HepG2 (cell line): ENCODE data around the gene THY1. TPM values are rescaled to one million over a fixed set of nuclear protein-coding genes. Genes with fewer than 3 reads are reported as not detected.

Experiments used
- ATAC-seq: fragments of 200-7000 bp; cut with Tn5 transposase; 3 replicates; pipeline ENCODE4 v1.9.1; 2020; ENCODE audit warnings: mild to moderate bottlenecking, moderate library complexity
- BruUV-seq: library from RNA; stranded (reverse); fragments of 400-500 nt; replicated peaks from 2 replicates; lab custom pipeline; 2021; lab: Mats Ljungman, UMichigan
- CTCF ChIA-PET: fragments of 300-600 bp; formaldehyde crosslinking; extraction: SDS; loops from one replicate; lab custom pipeline; 2021; ENCODE audit warnings: low total read pairs, inconsistent platforms, low intra/inter-chr PET ratio; lab: Yijun Ruan, JAX
- POLR2A ChIA-PET: fragments of 350-600 bp; sonication (Branson Sonifier 250); formaldehyde crosslinking; loops from one replicate; lab custom pipeline; 2020; ENCODE audit warnings: antibody characterized with exemption, inconsistent platforms; lab: Yijun Ruan, JAX
- DNase-seq: peaks from one replicate; pipeline ENCODE4 v3.0.0-alpha.2; 2015; ENCODE audit warnings: low spot score
- FAIRE-seq: peaks from 3 replicates; lab custom pipeline; 2011; peaks lifted over from hg19 to GRCh38; lab: Jason Lieb, UNC
- H2AFZ ChIP-seq: one replicate; pipeline ENCODE4 v1.6.1; 2011; ENCODE audit warnings: low read length, inconsistent platforms
- H3K27ac ChIP-seq: fragments of 300-600 bp; 3 replicates; pipeline ENCODE4 v1.8.0; 2011; ENCODE audit warnings: mixed run types, mild to moderate bottlenecking, mixed read lengths, low read length, inconsistent platforms; ENCODE audit not compliant: insufficient read depth; ENCODE audit errors: extremely low read length
- H3K27me3 ChIP-seq, 2 experiments: fragments of 200-600 bp in 1 of 2; 2 replicates in 1 of 2; 3 replicates in 1 of 2; pipeline versions ENCODE4 v1.6.0 to v1.8.0; 2011; ENCODE audit warnings: low read length in 2 of 2, mild to moderate bottlenecking in 2 of 2, moderate library complexity in 2 of 2, inconsistent platforms in 1 of 2; ENCODE audit not compliant: insufficient read depth in 2 of 2, control insufficient read depth in 1 of 2
- H3K36me3 ChIP-seq, 2 experiments: fragments of 200-600 bp in 1 of 2; replicated peaks in 1 of 2; 2 replicates in 1 of 2; 3 replicates in 1 of 2; pipeline versions ENCODE4 v1.5.1 to v1.8.0; 2011; ENCODE audit warnings: low read length in 2 of 2, inconsistent platforms in 1 of 2; ENCODE audit not compliant: insufficient read depth in 2 of 2, control insufficient read depth in 1 of 2
- H3K4me1 ChIP-seq: 2 replicates; pipeline ENCODE4 v1.5.1; 2012; ENCODE audit warnings: low read length, inconsistent platforms; ENCODE audit not compliant: insufficient read depth
- H3K4me2 ChIP-seq: 2 replicates; pipeline ENCODE4 v1.6.0; 2011; ENCODE audit warnings: low read depth, low read length, inconsistent platforms
- H3K4me3 ChIP-seq, 3 experiments: fragments of 200-600 bp in 1 of 3; sonication (generic), shearing (Covaris generic) in 1 of 3; replicated peaks in 1 of 3; 2 replicates each; pipeline ENCODE4 v1.5.1; 2011 to 2016; ENCODE audit warnings: low read length in 3 of 3, inconsistent platforms in 2 of 3, low read depth in 2 of 3, mild to moderate bottlenecking in 2 of 3, control low read depth in 1 of 3, mixed read lengths in 1 of 3; ENCODE audit not compliant: insufficient read depth in 1 of 3
- H3K79me2 ChIP-seq: one replicate; pipeline ENCODE4 v1.6.1; 2011; ENCODE audit warnings: low read length, inconsistent platforms; ENCODE audit not compliant: insufficient read depth
- H3K9ac ChIP-seq: 2 replicates; pipeline ENCODE4 v1.6.0; 2011; ENCODE audit warnings: mild to moderate bottlenecking, low read depth, low read length, inconsistent platforms; ENCODE audit not compliant: insufficient read depth
- H3K9me3 ChIP-seq: 2 replicates; pipeline ENCODE4 v1.5.1; 2012; ENCODE audit warnings: mild to moderate bottlenecking, low read length
- H4K20me1 ChIP-seq: 2 replicates; pipeline ENCODE4 v1.6.0; 2011; ENCODE audit warnings: inconsistent platforms, mild to moderate bottlenecking, low read length, moderate library complexity; ENCODE audit not compliant: insufficient read depth
- AHR ChIP-seq: IDR thresholded peaks from 2 replicates; pipeline ENCODE4 v1.6.1; 2018; ENCODE audit warnings: missing genetic modification reagents, missing compliant biosample characterization
- ONECUT2 ChIP-seq: sonication (generic); formaldehyde crosslinking; IDR thresholded peaks from 2 replicates; pipeline ENCODE4 v1.4.0; 2020; ENCODE audit warnings: missing genetic modification reagents
- REPIN1 ChIP-seq: sonication (generic); formaldehyde crosslinking; IDR thresholded peaks from 2 replicates; pipeline ENCODE4 v1.8.0; 2022; ENCODE audit warnings: missing genetic modification reagents, low read depth, mild to moderate bottlenecking, borderline replicate concordance
- RFXANK ChIP-seq: IDR thresholded peaks from 2 replicates; pipeline ENCODE4 v1.6.1; 2016
- RFXAP ChIP-seq: sonication (generic); formaldehyde crosslinking; IDR thresholded peaks from 2 replicates; pipeline ENCODE4 v1.4.0; 2020; ENCODE audit warnings: missing genetic modification reagents, borderline replicate concordance
- SALL1 ChIP-seq: sonication (generic); formaldehyde crosslinking; IDR thresholded peaks from 2 replicates; pipeline ENCODE4 v1.8.0; 2022; ENCODE audit warnings: mild to moderate bottlenecking, missing genetic modification reagents
- SP2 ChIP-seq: sonication (generic); formaldehyde crosslinking; IDR thresholded peaks from 2 replicates; pipeline ENCODE4 v1.5.1; 2020; ENCODE audit warnings: mild to moderate bottlenecking, missing genetic modification reagents
- SRF ChIP-seq: IDR thresholded peaks from 2 replicates; pipeline ENCODE4 v1.6.1; 2011; ENCODE audit warnings: mild to moderate bottlenecking, low read depth, low read length, moderate library complexity
- YY1 ChIP-seq: IDR thresholded peaks from 2 replicates; pipeline ENCODE4 v1.6.1; 2011; ENCODE audit warnings: low read length, low read depth, moderate library complexity, mild to moderate bottlenecking; ENCODE audit not compliant: insufficient read depth, insufficient replicate concordance
- ZKSCAN1 ChIP-seq: fragments of 150-350 bp; IDR thresholded peaks from 2 replicates; pipeline ENCODE4 v1.6.1; 2014; ENCODE audit warnings: low read length
- ZNF205 ChIP-seq: IDR thresholded peaks from 2 replicates; pipeline ENCODE4 v1.6.1; 2018; ENCODE audit warnings: missing biosample characterization, missing genetic modification reagents
- WGBS: methylation state at CpG from one replicate; pipeline ENCODE4 v1.1.6; 2017; ENCODE audit warnings: low lambda C conversion rate; 5-methylcytosine and 5-hydroxymethylcytosine counted together
- in situ Hi-C: cut with HindIII; loops from 2 replicates; pipeline ENCODE4 v1.10.0; 2017; ENCODE audit warnings: low pct_unique_long_range_greater_than_20kb; ENCODE audit not compliant: extremely low pct_ligation_motif_present
- intact Hi-C: fragments of 100-400 bp; cut with micrococcal nuclease; formaldehyde crosslinking; loops from one replicate; pipeline ENCODE4 v1.10.0; 2022; ENCODE audit not compliant: unreplicated experiment
- polyA plus RNA-seq, 8 experiments: library from polyadenylated mRNA; depleted of rRNA in 3 of 8; stranded (reverse) in 7 of 8; unstranded in 1 of 8; fragments of >200 nt; fragmentation: Illumina TruSeq in 4 of 8; extraction: Trizol in 4 of 8; gene quantifications; 2 replicates each; pipeline versions ENCODE4 v1.2.1 to v1.2.3, GENCODE V29; 2011 to 2016; ENCODE audit warnings: low read depth in 4 of 8, missing spikeins in 1 of 8, mixed read lengths in 1 of 8; ENCODE audit not compliant: insufficient read depth in 1 of 8
- total RNA-seq, 5 experiments: library from RNA; depleted of rRNA; stranded (reverse); fragments of >200 nt; fragmentation: Illumina TruSeq; extraction: Trizol; gene quantifications; 2 replicates each; pipeline ENCODE4 v1.2.3, GENCODE V29; 2016; ENCODE audit warnings: low read depth in 1 of 5
- TF ChIP-seq, protein P1 (sequence below), 2 experiments: fragments of 450-650 bp in 1 of 2; sonication (generic) in 1 of 2; formaldehyde crosslinking in 1 of 2; IDR thresholded peaks; 2 replicates each; pipeline versions ENCODE4 v1.6.1 to v1.8.0; 2016 to 2022; ENCODE audit warnings: antibody characterized with exemption in 1 of 2, mild to moderate bottlenecking in 1 of 2, missing genetic modification reagents in 1 of 2
- TF ChIP-seq, protein P2 (sequence below): sonication (generic); formaldehyde crosslinking; conservative IDR thresholded peaks from 2 replicates; pipeline ENCODE4 v1.4.0; 2020; ENCODE audit warnings: missing genetic modification reagents

Gene THY1
- total and polyA plus RNA-seq, 2 of the 13 experiments (the other 11 are each of a cell fraction or from before 2014, with no cell fraction given), result not detected

DNA sequence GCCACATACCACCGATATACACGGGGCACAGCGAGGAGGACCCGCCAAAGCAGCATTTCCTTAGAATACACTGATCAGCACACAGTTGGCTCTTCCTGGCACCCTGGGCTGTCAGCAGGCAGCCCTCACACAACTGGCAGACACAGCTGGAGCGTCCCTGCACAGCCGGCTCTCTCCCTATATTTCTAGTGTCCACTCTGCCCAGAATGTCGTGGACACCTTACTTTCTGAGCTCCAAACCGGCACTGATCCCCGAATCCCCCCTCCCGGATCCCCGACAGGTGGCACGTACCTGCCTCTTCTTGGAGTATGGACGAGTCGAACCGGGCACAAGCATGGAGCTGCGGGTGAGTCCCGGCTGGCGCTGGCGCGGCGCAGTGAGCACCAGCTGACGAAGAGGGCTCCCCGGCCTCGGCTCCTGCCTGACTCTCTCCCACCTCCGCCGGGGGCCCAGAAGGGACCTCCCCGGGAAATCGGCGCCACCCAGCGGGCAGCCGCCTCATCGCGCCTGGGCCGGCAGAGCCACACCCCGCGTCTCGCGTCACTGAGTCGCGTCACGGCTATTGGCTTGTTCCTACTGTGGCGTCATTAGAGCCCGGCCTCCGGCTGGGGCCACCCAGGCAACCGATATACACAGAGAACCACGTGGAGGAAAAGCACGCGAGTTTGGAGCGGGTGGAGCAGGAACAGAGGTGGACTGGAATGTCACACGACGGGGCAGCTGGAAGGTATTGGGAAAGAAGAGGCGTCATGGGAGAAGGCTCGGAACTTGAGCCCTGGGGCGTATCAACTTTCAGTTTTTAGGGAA is 41.6 kb downstream of the THY1 start, which contains the start of gene USP2:
TSS of gene USP2 (minus strand) at position 510 of the 808 bp plus-strand sequence. CDS start 8,210 bp downstream, outside the sequence.
- 1% methylated on average over 24 of the region's 54 CpGs for WGBS
- peak; percentile 73 for FAIRE-seq
- TF ChIP-seq, protein P1, sequence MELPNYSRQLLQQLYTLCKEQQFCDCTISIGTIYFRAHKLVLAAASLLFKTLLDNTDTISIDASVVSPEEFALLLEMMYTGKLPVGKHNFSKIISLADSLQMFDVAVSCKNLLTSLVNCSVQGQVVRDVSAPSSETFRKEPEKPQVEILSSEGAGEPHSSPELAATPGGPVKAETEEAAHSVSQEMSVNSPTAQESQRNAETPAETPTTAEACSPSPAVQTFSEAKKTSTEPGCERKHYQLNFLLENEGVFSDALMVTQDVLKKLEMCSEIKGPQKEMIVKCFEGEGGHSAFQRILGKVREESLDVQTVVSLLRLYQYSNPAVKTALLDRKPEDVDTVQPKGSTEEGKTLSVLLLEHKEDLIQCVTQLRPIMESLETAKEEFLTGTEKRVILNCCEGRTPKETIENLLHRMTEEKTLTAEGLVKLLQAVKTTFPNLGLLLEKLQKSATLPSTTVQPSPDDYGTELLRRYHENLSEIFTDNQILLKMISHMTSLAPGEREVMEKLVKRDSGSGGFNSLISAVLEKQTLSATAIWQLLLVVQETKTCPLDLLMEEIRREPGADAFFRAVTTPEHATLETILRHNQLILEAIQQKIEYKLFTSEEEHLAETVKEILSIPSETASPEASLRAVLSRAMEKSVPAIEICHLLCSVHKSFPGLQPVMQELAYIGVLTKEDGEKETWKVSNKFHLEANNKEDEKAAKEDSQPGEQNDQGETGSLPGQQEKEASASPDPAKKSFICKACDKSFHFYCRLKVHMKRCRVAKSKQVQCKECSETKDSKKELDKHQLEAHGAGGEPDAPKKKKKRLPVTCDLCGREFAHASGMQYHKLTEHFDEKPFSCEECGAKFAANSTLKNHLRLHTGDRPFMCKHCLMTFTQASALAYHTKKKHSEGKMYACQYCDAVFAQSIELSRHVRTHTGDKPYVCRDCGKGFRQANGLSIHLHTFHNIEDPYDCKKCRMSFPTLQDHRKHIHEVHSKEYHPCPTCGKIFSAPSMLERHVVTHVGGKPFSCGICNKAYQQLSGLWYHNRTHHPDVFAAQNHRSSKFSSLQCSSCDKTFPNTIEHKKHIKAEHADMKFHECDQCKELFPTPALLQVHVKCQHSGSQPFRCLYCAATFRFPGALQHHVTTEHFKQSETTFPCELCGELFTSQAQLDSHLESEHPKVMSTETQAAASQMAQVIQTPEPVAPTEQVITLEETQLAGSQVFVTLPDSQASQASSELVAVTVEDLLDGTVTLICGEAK (IDR thresholded peaks at IDR 0.05), result no peak
- TF ChIP-seq, protein P1 (CRISPR knock-in tag; IDR thresholded peaks at IDR 0.05), result peak; percentile 15; the same call in 1 of the 2 replicates
- TF ChIP-seq, protein P2, sequence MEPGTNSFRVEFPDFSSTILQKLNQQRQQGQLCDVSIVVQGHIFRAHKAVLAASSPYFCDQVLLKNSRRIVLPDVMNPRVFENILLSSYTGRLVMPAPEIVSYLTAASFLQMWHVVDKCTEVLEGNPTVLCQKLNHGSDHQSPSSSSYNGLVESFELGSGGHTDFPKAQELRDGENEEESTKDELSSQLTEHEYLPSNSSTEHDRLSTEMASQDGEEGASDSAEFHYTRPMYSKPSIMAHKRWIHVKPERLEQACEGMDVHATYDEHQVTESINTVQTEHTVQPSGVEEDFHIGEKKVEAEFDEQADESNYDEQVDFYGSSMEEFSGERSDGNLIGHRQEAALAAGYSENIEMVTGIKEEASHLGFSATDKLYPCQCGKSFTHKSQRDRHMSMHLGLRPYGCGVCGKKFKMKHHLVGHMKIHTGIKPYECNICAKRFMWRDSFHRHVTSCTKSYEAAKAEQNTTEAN (CRISPR knock-in tag), result peak; percentile 32; the same call in 1 of the 2 replicates
- TF ChIP-seq ZNF205 (peak; percentile 90; the same call in 1 of the 2 replicates), REPIN1 (no peak), RFXAP (CRISPR knock-in tag) (peak; percentile 76), AHR (0 out of 2 replicates have a peak, but pooled peaks have one; percentile 47), YY1 (peak; percentile 68), ZKSCAN1 (no peak), SALL1 (peak; percentile 66), SP2 (CRISPR knock-in tag) (peak; percentile 55; the same call in 1 of the 2 replicates), RFXANK (CRISPR knock-in tag) (peak; percentile 91; the same call in 1 of the 2 replicates), ONECUT2 (CRISPR knock-in tag) (no peak), SRF (no peak)

More for the DNA sequence above, 41.6 kb downstream of the THY1 start, which contains the start of gene USP2:
- Histone ChIP-seq H3K27ac (peak within 1 kb of the TSS; percentile 76), H3K9ac (peak within 1 kb of the TSS; percentile 77), H3K4me3 (peak within 1 kb of the TSS; percentile 67 to 82 (median 68)), H3K4me2 (peak within 1 kb of the TSS; percentile 98), H3K27me3 (no peaks in the 10 kb centered on the region; a peak in 1 of 5 replicates), H3K9me3 (no peaks in the 10 kb centered on the region), H3K36me3 (no peaks in the 10 kb centered on the region), H4K20me1 (no peaks in the 10 kb centered on the region), H2AFZ (peak within 1 kb of the TSS; percentile 21), H3K79me2 (peaks cover 12% of the 10 kb centered on the region), H3K4me1 (peaks cover 70% of the 10 kb centered on the region)
- DNase-seq (peak; percentile 93), ATAC-seq (peak; percentile 88)
- ChIA-PET POLR2A (interaction anchor here (0.6 to 3.6 kb wide), 13 partner anchors 9 to 296 kb away, joined by 3 to 28 read pairs (median 5); partner anchors contain the start of genes C1QTNF5, HMBS and MCAM), CTCF (interaction anchor here (1.0 to 2.1 kb wide), 2 partner anchors 21 to 43 kb away, joined by 3 to 13 read pairs; no protein-coding TSS in a partner anchor)
- intact Hi-C loops, result loop anchor here (2.0 kb wide), 1 partner anchor 93 kb away; no protein-coding TSS in a partner anchor
- in situ Hi-C loops, result no loop called here
- BruUV-seq, result no TSS peak
